AG09319 (cell line): Measurements from ENCODE around the gene SLC12A4.
A peak's percentile ranks its signal among the peaks of the same experiment; 100 is the strongest.
"Not testable (repeated sequence)": the region's sequence is repeated elsewhere in the genome, so short reads cannot be mapped to it uniquely, and the experiment has no call there.

Experiments used
- DNase-seq: peaks from one replicate; pipeline ENCODE4 v3.0.0-alpha.2; 2010; ENCODE audit warnings: low read depth; ENCODE audit errors: extremely low read depth
- CTCF ChIP-seq: IDR thresholded peaks from 2 replicates; pipeline ENCODE4 v1.5.1; 2011; ENCODE audit warnings: low read depth, mild to moderate bottlenecking, inconsistent platforms, low read length, moderate library complexity

Gene SLC12A4

GRCh38 chr16:67968400-67969253 is at the start of gene SLC12A4:
SLC12A4 (minus strand) TSS chr16:67968637; CDS start chr16:67968553, 84 bp downstream.
- TF ChIP-seq CTCF: no peak
- DNase-seq: peak; percentile 52

- no peak for DNase-seq
- TF ChIP-seq CTCF: no peak
Measured at GRCh38 chr16:68015681-68016080, 47.2 kb upstream of the SLC12A4 start, which contains the start of gene DPEP2NB. DPEP2NB (minus strand) TSS chr16:68015911; CDS start chr16:68015770, 141 bp downstream.

GRCh38 chr16:68013440-68013839 is 45.0 kb upstream of the SLC12A4 start:
- no peak for DNase-seq
- no peak for TF ChIP-seq CTCF

GRCh38 chr16:68009872-68010271 is 41.4 kb upstream of the SLC12A4 start:
- DNase-seq: not testable (repeated sequence)

- DNase-seq: no peak
Measured at GRCh38 chr16:68009157-68009735, 40.8 kb upstream of the SLC12A4 start.

GRCh38 chr16:68005786-68006286 is 37.4 kb upstream of the SLC12A4 start:
- no peak for DNase-seq

More at GRCh38 chr16:68009157-68009735, 40.8 kb upstream of the SLC12A4 start:
- no peak for TF ChIP-seq CTCF

GRCh38 chr16:68005211-68005610 is 36.8 kb upstream of the SLC12A4 start:
- DNase-seq: no peak
- TF ChIP-seq CTCF: no peak

More at GRCh38 chr16:68005786-68006286, 37.4 kb upstream of the SLC12A4 start:
- TF ChIP-seq CTCF: no peak
